H1 (cell line): ENCODE data around the gene MAPKAP1. TPM values are rescaled to one million over a fixed set of nuclear protein-coding genes. Genes with fewer than 3 reads are reported as not detected.

Experiments
- CTCF ChIA-PET: fragments of 300-600 bp; sonication (Branson Sonifier 250); formaldehyde crosslinking; loops from one replicate; lab custom pipeline; 2021; ENCODE audit not compliant: partially characterized antibody; lab: Charles Lee
- POLR2A ChIA-PET: fragments of 300-600 bp; sonication (Branson Sonifier 250); formaldehyde crosslinking; loops from one replicate; lab custom pipeline; 2021; ENCODE audit warnings: inconsistent platforms; ENCODE audit not compliant: partially characterized antibody; lab: Charles Lee
- DNase-seq, 2 experiments: peaks; one replicate each; pipeline versions ENCODE4 v3.0.0 to v3.0.0-alpha.2; 2010 to 2022; ENCODE audit warnings: low spot score in 2 of 2, low read depth in 1 of 2, mixed read lengths in 1 of 2
- FAIRE-seq: peaks from 2 replicates; lab custom pipeline; 2011; peaks lifted over from hg19 to GRCh38; lab: Jason Lieb, UNC
- H2AFZ ChIP-seq: 2 replicates; pipeline ENCODE4 v1.8.1; 2012; ENCODE audit warnings: low read length, inconsistent platforms
- H2AK5ac ChIP-seq: 2 replicates; pipeline ENCODE4 v1.6.1; 2013; ENCODE audit warnings: low read depth, low read length
- H2BK120ac ChIP-seq: replicated peaks from 2 replicates; pipeline ENCODE3; 2013; ENCODE audit warnings: low read depth, low read length, inconsistent platforms
- H2BK12ac ChIP-seq: 2 replicates; pipeline ENCODE4 v1.6.1; 2013; ENCODE audit warnings: low read depth, low read length
- H2BK15ac ChIP-seq: 2 replicates; pipeline ENCODE4 v1.6.1; 2013; ENCODE audit warnings: low read length
- H2BK20ac ChIP-seq: 2 replicates; pipeline ENCODE4 v1.6.1; 2013; ENCODE audit warnings: low read length
- H2BK5ac ChIP-seq: 2 replicates; pipeline ENCODE4 v1.6.1; 2013; ENCODE audit warnings: low read depth, low read length
- H3K14ac ChIP-seq: 2 replicates; pipeline ENCODE4 v1.6.1; 2013; ENCODE audit warnings: inconsistent platforms; ENCODE audit not compliant: insufficient read length
- H3K18ac ChIP-seq: 2 replicates; pipeline ENCODE4 v1.6.1; 2013; ENCODE audit warnings: low read length; ENCODE audit errors: extremely low read depth
- H3K23ac ChIP-seq: 2 replicates; pipeline ENCODE4 v1.6.1; 2013; ENCODE audit warnings: inconsistent platforms; ENCODE audit not compliant: insufficient read length
- H3K23me2 ChIP-seq: 2 replicates; pipeline ENCODE4 v1.6.1; 2013; ENCODE audit warnings: low read depth, low read length
- H3K27ac ChIP-seq: 2 replicates; pipeline ENCODE4 v1.6.1; 2011; ENCODE audit warnings: low read depth, low read length, inconsistent platforms
- H3K27me3 ChIP-seq, 4 experiments: replicated peaks in 1 of 4; 1 replicate in 1 of 4; 2 replicates in 3 of 4; pipeline versions ENCODE4 v1.6.1 to v1.8.1; 2011 to 2013; ENCODE audit warnings: low read length in 3 of 4, mild to moderate bottlenecking in 3 of 4, inconsistent platforms in 2 of 4, mixed read lengths in 2 of 4, moderate library complexity in 1 of 4; ENCODE audit not compliant: control insufficient read depth in 3 of 4, insufficient read depth in 3 of 4; ENCODE audit errors: extremely low read depth in 1 of 4
- H3K36me3 ChIP-seq, 4 experiments: 2 replicates each; pipeline versions ENCODE4 v1.6.1 to v1.8.1; 2011 to 2013; ENCODE audit warnings: mild to moderate bottlenecking in 4 of 4, low read length in 3 of 4, moderate library complexity in 2 of 4, control low read depth in 1 of 4, inconsistent platforms in 1 of 4; ENCODE audit not compliant: insufficient read depth in 4 of 4, control insufficient read depth in 2 of 4
- H3K4ac ChIP-seq: replicated peaks from 2 replicates; pipeline ENCODE3; 2013; ENCODE audit warnings: low read length, low read depth, mixed read lengths, inconsistent platforms; ENCODE audit not compliant: insufficient read length
- H3K4me1 ChIP-seq, 4 experiments: replicated peaks in 1 of 4; 1 replicate in 1 of 4; 2 replicates in 3 of 4; pipeline versions ENCODE4 v1.6.1 to v1.8.1; 2011 to 2013; ENCODE audit warnings: low read length in 3 of 4, inconsistent platforms in 2 of 4, mixed read lengths in 1 of 4; ENCODE audit not compliant: insufficient read depth in 4 of 4, control insufficient read depth in 3 of 4
- H3K4me2 ChIP-seq, 2 experiments: 2 replicates each; pipeline versions ENCODE4 v1.6.1 to v1.8.1; 2011 to 2013; ENCODE audit warnings: low read depth in 2 of 2, low read length in 2 of 2, control low read depth in 1 of 2, inconsistent platforms in 1 of 2, mild to moderate bottlenecking in 1 of 2; ENCODE audit not compliant: insufficient read depth in 1 of 2
- H3K4me3 ChIP-seq, 4 experiments: fragments of 200-600, 300-600 bp in 1 of 4; sonication (generic), shearing (Covaris generic), sonication (Bioruptor Twin) in 1 of 4; 2 replicates each; pipeline versions ENCODE4 v1.5.1 to v1.8.1; 2011 to 2016; ENCODE audit warnings: low read length in 4 of 4, low read depth in 3 of 4, control low read depth in 2 of 4, inconsistent platforms in 2 of 4, mild to moderate bottlenecking in 2 of 4, mixed read lengths in 1 of 4, moderate library complexity in 1 of 4; ENCODE audit not compliant: insufficient read depth in 2 of 4; ENCODE audit errors: extremely low read depth in 1 of 4
- H3K56ac ChIP-seq: replicated peaks from 2 replicates; pipeline ENCODE3; 2013; ENCODE audit warnings: low read depth, mild to moderate bottlenecking, mixed read lengths, low read length, inconsistent platforms; ENCODE audit not compliant: insufficient read length
- H3K79me1 ChIP-seq: 2 replicates; pipeline ENCODE4 v1.6.1; 2013; ENCODE audit warnings: low read depth, low read length, control low read depth
- H3K79me2 ChIP-seq, 2 experiments: 2 replicates each; pipeline versions ENCODE4 v1.6.1 to v1.8.1; 2012 to 2013; ENCODE audit warnings: low read length in 2 of 2, mild to moderate bottlenecking in 2 of 2, inconsistent platforms in 1 of 2; ENCODE audit not compliant: insufficient read depth in 2 of 2, control insufficient read depth in 1 of 2
- H3K9ac ChIP-seq, 4 experiments: replicated peaks in 1 of 4; 1 replicate in 1 of 4; 2 replicates in 3 of 4; pipeline versions ENCODE4 v1.6.1 to v1.8.1; 2011 to 2013; ENCODE audit warnings: low read depth in 3 of 4, low read length in 3 of 4, control low read depth in 2 of 4, mild to moderate bottlenecking in 2 of 4, moderate library complexity in 2 of 4, inconsistent platforms in 1 of 4; ENCODE audit errors: extremely low read depth in 1 of 4
- H3K9me3 ChIP-seq, 2 experiments: 2 replicates each; pipeline versions ENCODE4 v1.6.1 to v1.8.1; 2012 to 2013; ENCODE audit warnings: mild to moderate bottlenecking in 2 of 2, moderate library complexity in 2 of 2, control low read depth in 1 of 2, inconsistent platforms in 1 of 2, low read depth in 1 of 2, low read length in 1 of 2, mixed read lengths in 1 of 2; ENCODE audit not compliant: insufficient read depth in 2 of 2
- H4K20me1 ChIP-seq, 2 experiments: replicated peaks in 1 of 2; 2 replicates each; pipeline versions ENCODE3 to v1.8.1; 2011 to 2013; ENCODE audit warnings: inconsistent platforms in 2 of 2, low read length in 2 of 2, mild to moderate bottlenecking in 1 of 2; ENCODE audit not compliant: insufficient read depth in 2 of 2, control insufficient read depth in 1 of 2
- H4K5ac ChIP-seq: 2 replicates; pipeline ENCODE4 v1.6.1; 2013; ENCODE audit warnings: low read length, low read depth, mixed read lengths, inconsistent platforms; ENCODE audit not compliant: insufficient read length
- H4K8ac ChIP-seq: 2 replicates; pipeline ENCODE4 v1.8.0; 2013; ENCODE audit warnings: mild to moderate bottlenecking, moderate library complexity, low read length, inconsistent platforms; ENCODE audit not compliant: insufficient read depth; ENCODE audit errors: extremely low read depth
- H4K91ac ChIP-seq: replicated peaks from 2 replicates; pipeline ENCODE3; 2013; ENCODE audit warnings: low read length, mixed read lengths, inconsistent platforms; ENCODE audit not compliant: insufficient read length
- FOSL1 ChIP-seq: IDR thresholded peaks from 2 replicates; pipeline ENCODE4 v1.6.1; 2011; ENCODE audit warnings: mild to moderate bottlenecking, low read depth, low read length, moderate library complexity; ENCODE audit not compliant: insufficient read depth
- KDM5A ChIP-seq: fragments of 200-600 bp; IDR thresholded peaks from 2 replicates; pipeline ENCODE4 v1.7.1; 2012; ENCODE audit warnings: mild to moderate bottlenecking, low read length, inconsistent platforms, mixed read lengths
- NANOG ChIP-seq: IDR thresholded peaks from 2 replicates; pipeline ENCODE4 v1.6.1; 2011; ENCODE audit warnings: low read length, low read depth, mild to moderate bottlenecking, inconsistent platforms; ENCODE audit not compliant: insufficient read depth, poor library complexity, severe bottlenecking
- NRF1 ChIP-seq: IDR thresholded peaks from 2 replicates; pipeline ENCODE4 v1.6.1; 2011; ENCODE audit warnings: mild to moderate bottlenecking, low read depth, low read length, improper control_type of control experiment
- TBP ChIP-seq: IDR thresholded peaks from 2 replicates; pipeline ENCODE4 v1.6.1; 2011; ENCODE audit warnings: low read depth, low read length, improper control_type of control experiment
- WGBS, 2 experiments: shearing (Covaris generic) in 1 of 2; methylation state at CpG; one replicate each; pipeline versions ENCODE4 v1.1.6 to v1.1.7; 2013 to 2015; ENCODE audit warnings: low lambda C conversion rate in 2 of 2, mixed read lengths in 2 of 2, inconsistent platforms in 1 of 2, low coverage in 1 of 2, missing lambda C conversion rate in 1 of 2; ENCODE audit not compliant: insufficient replicate concordance in 2 of 2, insufficient coverage in 1 of 2, insufficient read length in 1 of 2; ENCODE audit errors: extremely low coverage in 1 of 2, missing lambda C conversion rate in 1 of 2; 5-methylcytosine and 5-hydroxymethylcytosine counted together
- polyA plus RNA-seq, 7 experiments: library from polyadenylated mRNA; depleted of rRNA in 3 of 7; stranded (reverse) in 5 of 7; unstranded in 2 of 7; fragments of >200 nt in 5 of 7; fragments of 200-250 nt in 2 of 7; gene quantifications; 1 replicate in 5 of 7; 2 replicates in 1 of 7; 4 replicates in 1 of 7; pipeline versions ENCODE4 v1.2.1 to v1.2.3, GENCODE V29; 2011 to 2013; ENCODE audit warnings: missing spikeins in 2 of 7, mixed read lengths in 2 of 7
- total RNA-seq: library from RNA; stranded (reverse); fragmentation: NEBNext Ultra II Directional; extraction: Animal tissue kit (Norgen Biotek cat#: 25700); gene quantifications from 2 replicates; pipeline ENCODE4 v1.2.1, GENCODE V29; 2021

The MAPKAP1 gene
- total and polyA plus RNA-seq, 2 of the 8 experiments (the other 6 are each of a cell fraction or from before 2014, with no cell fraction given): 79.2 to 140 TPM

DNA sequence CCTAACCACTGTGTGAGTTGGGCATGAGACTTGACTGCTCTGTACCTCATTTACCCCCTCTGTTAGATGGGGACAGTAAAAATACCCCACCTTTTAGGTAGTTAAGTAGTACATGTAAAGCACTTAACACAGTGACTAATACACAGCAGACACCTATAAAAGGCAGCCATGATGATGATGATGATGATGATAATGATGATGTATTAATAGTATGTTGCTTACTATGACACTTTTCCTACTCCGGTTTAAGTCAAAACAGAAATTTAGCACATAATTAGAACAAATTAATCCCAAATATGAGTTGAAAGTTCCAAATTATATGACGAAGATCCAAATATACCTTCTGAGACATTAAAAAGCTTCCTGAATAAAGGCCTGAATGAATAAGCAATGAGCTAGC is 223.3 kb downstream of the MAPKAP1 start:
- Histone ChIP-seq H3K79me2 (no peaks in the 10 kb centered on the region), H4K5ac (no peak overlapping the region), H3K4ac (no peak overlapping the region), H4K8ac (no peak overlapping the region), H2AK5ac (no peak overlapping the region), H3K4me1 (peaks cover 0 to 3% (median 0%) of the 10 kb centered on the region in 4 experiments; a peak in 2 of 7 replicates), H3K27ac (no peak overlapping the region), H3K79me1 (no peaks in the 10 kb centered on the region; the same call in 1 of the 2 replicates), H3K9me3 (no peaks in the 10 kb centered on the region), H3K36me3 (no peaks in the 10 kb centered on the region), H2BK12ac (no peak overlapping the region), H2BK120ac (no peak overlapping the region), H3K56ac (no peak overlapping the region), H2BK20ac (no peak overlapping the region), H3K9ac (no peak overlapping the region), H4K20me1 (peaks cover 0 to 3% of the 10 kb centered on the region in 2 experiments), H3K23ac (no peak overlapping the region), H3K23me2 (no peaks in the 10 kb centered on the region), H3K18ac (no peak overlapping the region), H3K27me3 (no peaks in the 10 kb centered on the region), H3K4me2 (no peak overlapping the region), H2AFZ (no peak overlapping the region), H2BK5ac (no peak overlapping the region), H2BK15ac (no peak overlapping the region), H3K4me3 (no peak overlapping the region), H4K91ac (no peak overlapping the region), H3K14ac (no peak overlapping the region)
- ChIA-PET POLR2A (no interaction called here), CTCF (interaction anchor here (2.0 kb wide), 1 partner anchor 14 kb away, joined by 4 read pairs; no protein-coding TSS in a partner anchor)
- FAIRE-seq (no peak), DNase-seq (no peak)
- WGBS, 2 experiments: 87% methylated on average over 2 of the region's 2 CpGs; no CpG with 5 or more reads in 1 of the 2 experiments
- TF ChIP-seq NANOG (no peak), TBP (no peak), FOSL1 (no peak), KDM5A (no peak), NRF1 (no peak)
